Measurements from ENCODE around the gene LEO1.

DNA sequence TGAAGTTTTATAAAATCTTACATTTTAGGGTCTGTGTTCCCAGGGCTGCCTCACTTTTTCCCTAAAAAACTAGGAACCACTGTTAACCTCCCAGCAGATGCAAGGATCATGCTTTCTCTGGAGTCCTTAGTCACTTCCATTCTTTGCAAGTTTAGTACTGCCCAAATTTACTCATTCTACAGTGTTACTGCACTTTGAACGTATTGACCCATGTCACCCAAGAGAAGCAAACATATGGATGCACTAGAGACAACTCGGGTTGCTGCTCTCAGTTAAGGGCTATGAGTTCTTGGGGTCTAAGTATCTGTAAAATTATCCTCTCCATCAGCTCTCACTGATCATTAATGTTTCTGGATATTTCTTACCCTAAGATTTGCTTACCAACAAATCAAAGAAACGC, 59.0 kb downstream of the LEO1 start:
- TF ChIP-seq CTCF (IDR thresholded peaks at IDR 0.05) (no peak), POLR2A (IDR thresholded peaks at IDR 0.05) (no peak)
